Spleen (tissue), 11 donors: ENCODE results near the gene ARMC3. TPM values are rescaled to one million over a fixed set of nuclear protein-coding genes. Genes with fewer than 3 reads are reported as not detected.

ENCODE experiments used
- DNase-seq: peaks from one replicate; pipeline ENCODE4 v3.0.0-alpha.2; 2020
- H3K27ac ChIP-seq, 8 donors: fragments of 200-600 bp; sonication (generic) in 7 of 8; 1 replicate in 4 of 8; 2 replicates in 4 of 8; pipeline versions ENCODE4 v1.5.0 to v1.8.0; 2016 to 2021; ENCODE audit warnings: inconsistent platforms in 4 of 8, mild to moderate bottlenecking in 4 of 8, moderate library complexity in 1 of 8
- H3K27me3 ChIP-seq, 7 donors: fragments of 200-600 bp; sonication (generic) in 6 of 7; replicated peaks in 1 of 7; 1 replicate in 4 of 7; 2 replicates in 3 of 7; pipeline versions ENCODE4 v1.5.0 to v1.8.0; 2016 to 2021; ENCODE audit warnings: inconsistent platforms in 3 of 7, mild to moderate bottlenecking in 1 of 7
- H3K36me3 ChIP-seq, 6 donors: fragments of 200-600 bp; sonication (generic) in 5 of 6; 1 replicate in 4 of 6; 2 replicates in 2 of 6; pipeline versions ENCODE4 v1.5.0 to v1.8.0; 2016 to 2021; ENCODE audit warnings: inconsistent platforms in 2 of 6
- H3K4me1 ChIP-seq, 6 donors: fragments of 200-600 bp; sonication (generic) in 5 of 6; 1 replicate in 3 of 6; 2 replicates in 3 of 6; pipeline versions ENCODE4 v1.5.0 to v1.8.0; 2016 to 2021; ENCODE audit warnings: inconsistent platforms in 3 of 6
- H3K4me3 ChIP-seq, 8 donors: fragments of 200-600 bp; sonication (generic) in 7 of 8; 1 replicate in 4 of 8; 2 replicates in 4 of 8; pipeline versions ENCODE4 v1.5.0 to v1.8.0; 2016 to 2021; ENCODE audit warnings: inconsistent platforms in 4 of 8, mild to moderate bottlenecking in 4 of 8, moderate library complexity in 2 of 8
- H3K9me3 ChIP-seq, 8 donors: fragments of 200-600 bp; sonication (generic) in 7 of 8; 1 replicate in 4 of 8; 2 replicates in 4 of 8; pipeline versions ENCODE4 v1.5.0 to v1.8.0; 2016 to 2021; ENCODE audit warnings: inconsistent platforms in 4 of 8
- POLR2A ChIP-seq, 3 donors: fragments of 450-650 bp; IDR thresholded peaks; one replicate each; pipeline ENCODE4 v1.5.1; 2017; ENCODE audit warnings: antibody characterized with exemption in 3 of 3, mild to moderate bottlenecking in 1 of 3
- POLR2AphosphoS5 ChIP-seq, 3 donors: sonication (generic); formaldehyde crosslinking; IDR thresholded peaks; one replicate each; pipeline ENCODE4 v1.5.1; 2017; ENCODE audit warnings: antibody characterized with exemption in 3 of 3
- WGBS, 5 donors: extraction: QIAGEN DNeasy Blood & Tissue Kit in 3 of 5; methylation state at CpG; one replicate each; pipeline versions ENCODE4 v1.1.5 to v1.1.7; 2013 to 2018; 5-methylcytosine and 5-hydroxymethylcytosine counted together
- intact Hi-C: fragments of 100-400 bp; cut with DNase I; formaldehyde crosslinking; loops from one replicate; pipeline ENCODE4 v1.15.0; 2023; ENCODE audit warnings: low total_unique reads
- polyA plus RNA-seq, 3 donors: library from polyadenylated mRNA; stranded (reverse); fragments of 200-250 nt; gene quantifications; one replicate each; pipeline ENCODE4 v1.2.1, GENCODE V29; 2013
- total RNA-seq, 7 donors: library from RNA; depleted of rRNA in 3 of 7; stranded (reverse); fragments of >200 nt in 3 of 7; fragmentation: NEBNext Ultra II Directional in 4 of 7; extraction: Animal tissue kit (Norgen Biotek cat#: 25700) in 4 of 7; gene quantifications; one replicate each; pipeline versions ENCODE4 v1.1.0 to v1.2.1, GENCODE V29; 2016 to 2021
- TF ChIP-seq, protein P1 (sequence below), 11 experiments: fragments of 200-600 bp in 7 of 11; fragments of 450-650 bp in 4 of 11; sonication (generic) in 4 of 11; IDR thresholded peaks in 8 of 11; conservative IDR thresholded peaks in 3 of 11; 1 replicate in 7 of 11; 2 replicates in 4 of 11; pipeline versions ENCODE4 v1.4.0 to v1.8.0; 2016 to 2021; ENCODE audit warnings: antibody characterized with exemption in 11 of 11, inconsistent platforms in 4 of 11, mild to moderate bottlenecking in 1 of 11
- donor health status: healthy with polysubstance abuse.
- donor health status: DM: no; HTN: no; CAD: no; lungs with moderate emphysema.
- donor health status: DM: no; HTN: no; CAD: no.
- donor health status: Bipolar disorder and iron deficiency.
- donor health status: healthy.
- donor health status: DM: no; HTN: no; CAD: no.
- donor health status: DM: yes; HTN: yes; CAD: no.

Gene ARMC3
- total and polyA plus RNA-seq, 10 donors, result 0.66 to 0.85 TPM; not detected in 8

DNA sequence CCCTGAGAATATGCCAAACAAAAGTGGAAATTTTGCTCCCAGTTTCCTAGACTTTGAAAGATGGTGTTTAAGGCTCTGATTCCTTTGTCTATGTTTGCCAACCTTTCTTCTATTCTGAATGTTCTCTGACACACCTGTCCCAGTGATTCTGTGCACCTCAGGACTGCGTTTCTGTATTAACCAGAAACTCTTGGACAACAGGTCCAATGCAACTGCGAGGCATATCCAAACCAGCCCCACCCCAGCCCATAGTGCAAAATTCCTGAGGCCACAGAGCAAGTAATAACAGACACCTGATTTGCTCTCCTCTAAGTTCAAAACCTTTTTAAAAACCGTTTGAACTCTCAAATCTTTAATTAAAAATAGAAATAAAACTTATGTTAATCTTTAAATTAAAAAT, 130.5 kb downstream of the ARMC3 start:
- Histone ChIP-seq H3K27me3 (peaks cover 0 to 5% (median 0%) of the 10 kb centered on the region in 7 donors), H3K4me3 (no peak overlapping the region), H3K4me1 (no peaks in the 10 kb centered on the region), H3K36me3 (no peaks in the 10 kb centered on the region), H3K9me3 (peaks cover 0 to 20% (median 14%) of the 10 kb centered on the region in 8 donors), H3K27ac (no peak overlapping the region)
- whole genome bisulfite sequencing, 5 donors, result 43 to 72% (median 58%) methylated on average over 3 of the region's 3 CpGs
- no peak for DNase-seq
- intact Hi-C loops, result no loop called here
- TF ChIP-seq, protein P1, sequence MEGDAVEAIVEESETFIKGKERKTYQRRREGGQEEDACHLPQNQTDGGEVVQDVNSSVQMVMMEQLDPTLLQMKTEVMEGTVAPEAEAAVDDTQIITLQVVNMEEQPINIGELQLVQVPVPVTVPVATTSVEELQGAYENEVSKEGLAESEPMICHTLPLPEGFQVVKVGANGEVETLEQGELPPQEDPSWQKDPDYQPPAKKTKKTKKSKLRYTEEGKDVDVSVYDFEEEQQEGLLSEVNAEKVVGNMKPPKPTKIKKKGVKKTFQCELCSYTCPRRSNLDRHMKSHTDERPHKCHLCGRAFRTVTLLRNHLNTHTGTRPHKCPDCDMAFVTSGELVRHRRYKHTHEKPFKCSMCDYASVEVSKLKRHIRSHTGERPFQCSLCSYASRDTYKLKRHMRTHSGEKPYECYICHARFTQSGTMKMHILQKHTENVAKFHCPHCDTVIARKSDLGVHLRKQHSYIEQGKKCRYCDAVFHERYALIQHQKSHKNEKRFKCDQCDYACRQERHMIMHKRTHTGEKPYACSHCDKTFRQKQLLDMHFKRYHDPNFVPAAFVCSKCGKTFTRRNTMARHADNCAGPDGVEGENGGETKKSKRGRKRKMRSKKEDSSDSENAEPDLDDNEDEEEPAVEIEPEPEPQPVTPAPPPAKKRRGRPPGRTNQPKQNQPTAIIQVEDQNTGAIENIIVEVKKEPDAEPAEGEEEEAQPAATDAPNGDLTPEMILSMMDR (IDR thresholded peaks at IDR 0.05 in 8 of 11, conservative IDR thresholded peaks at IDR 0.05 in 3 of 11), result no peak
- TF ChIP-seq POLR2AphosphoS5 (IDR thresholded peaks at IDR 0.05), result no peak
- no peak for TF ChIP-seq POLR2A (IDR thresholded peaks at IDR 0.05)

DNA sequence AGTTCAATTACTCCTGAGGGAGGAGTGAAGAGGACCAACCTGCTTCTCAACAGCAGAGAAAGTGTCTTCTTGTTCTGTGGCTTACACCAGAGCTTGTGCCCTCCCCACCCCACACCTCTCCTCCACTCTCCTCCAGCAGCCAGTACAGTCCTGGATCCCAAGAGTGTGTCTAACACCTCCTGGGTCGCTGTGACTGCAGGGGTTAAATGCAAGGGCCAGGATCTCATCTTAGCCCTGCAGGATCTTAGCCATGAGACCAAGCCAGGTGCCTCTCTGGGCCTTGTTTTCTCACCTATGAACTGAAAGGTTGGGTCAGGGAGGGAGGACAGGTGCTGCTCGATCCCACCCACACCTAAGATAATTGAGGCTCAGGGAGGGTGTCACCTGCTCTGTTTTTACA, 133.1 kb downstream of the ARMC3 start:
- WGBS, 5 donors, result 33 to 64% (median 41%) methylated on average over 1 to 2 of the region's 2 CpGs
- Histone ChIP-seq H3K4me1 (no peaks in the 10 kb centered on the region), H3K27me3 (peaks cover 0 to 5% (median 0%) of the 10 kb centered on the region in 7 donors), H3K4me3 (no peak overlapping the region), H3K9me3 (peaks cover 0 to 20% (median 14%) of the 10 kb centered on the region in 8 donors), H3K36me3 (no peaks in the 10 kb centered on the region), H3K27ac (no peak overlapping the region)
- DNase-seq, result no peak
- TF ChIP-seq POLR2AphosphoS5 (IDR thresholded peaks at IDR 0.05) (no peak), POLR2A (IDR thresholded peaks at IDR 0.05) (no peak)
- TF ChIP-seq, protein P1 (IDR thresholded peaks at IDR 0.05 in 8 of 11, conservative IDR thresholded peaks at IDR 0.05 in 3 of 11), result no peak
- intact Hi-C loops, result no loop called here

DNA sequence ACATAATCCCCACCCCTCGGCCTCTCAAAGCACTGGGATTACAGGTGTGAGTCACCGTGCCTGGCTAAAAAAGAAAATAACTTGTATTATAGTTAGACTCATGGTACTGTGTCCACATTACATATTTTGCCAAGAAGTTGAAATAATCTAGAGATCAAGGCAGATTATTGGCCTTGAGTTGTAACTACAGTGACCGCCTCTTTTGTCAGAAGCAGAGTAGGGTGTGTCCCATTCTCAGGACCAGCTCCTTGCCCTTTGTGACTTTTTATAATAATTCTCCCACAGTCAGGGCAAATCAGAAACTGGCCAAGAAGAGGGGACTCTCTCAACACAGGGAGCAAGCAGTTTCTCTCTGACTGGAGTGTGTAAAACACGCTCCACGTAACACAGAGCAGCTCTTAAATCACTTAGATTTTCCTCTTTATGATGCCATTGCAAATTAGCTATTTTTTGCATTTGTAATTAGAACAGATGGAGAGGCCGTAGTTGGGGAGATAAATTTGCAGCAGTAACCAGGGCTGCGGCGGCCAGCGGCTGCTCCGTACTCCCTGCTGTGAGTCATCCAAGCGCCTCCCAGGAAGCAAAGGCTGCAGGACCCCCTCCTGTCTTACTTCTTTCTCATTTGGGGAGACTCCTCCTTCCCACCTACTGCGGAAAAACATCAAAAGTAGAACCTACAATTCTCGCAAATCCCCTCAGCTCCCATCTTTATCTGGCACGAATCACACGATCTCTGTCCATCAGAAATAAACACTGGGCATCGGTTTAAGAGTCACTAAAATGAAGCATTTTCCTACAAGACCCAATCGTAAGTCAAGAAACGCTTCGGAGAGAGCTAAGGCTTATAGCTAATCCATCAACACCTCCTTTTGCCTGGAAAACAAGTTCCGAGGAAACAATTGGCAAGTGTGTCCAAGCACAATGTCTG, 135.5 kb downstream of the ARMC3 start:
- Histone ChIP-seq H3K4me3 (no peak overlapping the region), H3K27ac (no peak overlapping the region), H3K9me3 (peaks cover 0 to 20% (median 14%) of the 10 kb centered on the region in 8 donors), H3K27me3 (peaks cover 0 to 5% (median 0%) of the 10 kb centered on the region in 7 donors), H3K4me1 (peaks cover 0 to 6% (median 0%) of the 10 kb centered on the region in 6 donors), H3K36me3 (no peaks in the 10 kb centered on the region)
- TF ChIP-seq POLR2AphosphoS5 (IDR thresholded peaks at IDR 0.05) (no peak), POLR2A (IDR thresholded peaks at IDR 0.05) (no peak)
- TF ChIP-seq, protein P1 (IDR thresholded peaks at IDR 0.05 in 8 of 11, conservative IDR thresholded peaks at IDR 0.05 in 3 of 11), result no peak
- DNase-seq, result no peak
- intact Hi-C loops, result no loop called here
- 68 to 85% (median 77%) methylated on average over 20 of the region's 20 CpGs for WGBS, 5 donors
